AG04449 (cell line): ENCODE measurements around the gene CACNA1E.
"Not testable (repeated sequence)": the region's sequence is repeated elsewhere in the genome, so short reads cannot be mapped to it uniquely, and the experiment has no call there.

Experiments
- CTCF ChIA-PET: fragments of 350-600 bp; formaldehyde crosslinking; extraction: SDS; loops from one replicate; lab custom pipeline; 2021; ENCODE audit warnings: antibody characterized with exemption; lab: Yijun Ruan, JAX
- POLR2A ChIA-PET: fragments of 400-600, 350-600 bp; formaldehyde crosslinking; extraction: SDS; loops from one replicate; lab custom pipeline; 2020; ENCODE audit warnings: antibody characterized with exemption, inconsistent platforms; lab: Yijun Ruan, JAX
- DNase-seq: peaks from one replicate; pipeline ENCODE4 v3.0.0-alpha.2; 2010; ENCODE audit warnings: low read depth, low spot score
- H3K4me3 ChIP-seq: 2 replicates; pipeline ENCODE4 v1.5.1; 2011; ENCODE audit warnings: low read depth, mild to moderate bottlenecking, control low read depth, low read length
- CTCF ChIP-seq: IDR thresholded peaks from one replicate; pipeline ENCODE4 v1.5.1; 2011; ENCODE audit warnings: mild to moderate bottlenecking, moderate library complexity, low read length, control low read depth, inconsistent platforms; ENCODE audit not compliant: insufficient read depth; ENCODE audit errors: missing control alignments

Gene CACNA1E

DNA sequence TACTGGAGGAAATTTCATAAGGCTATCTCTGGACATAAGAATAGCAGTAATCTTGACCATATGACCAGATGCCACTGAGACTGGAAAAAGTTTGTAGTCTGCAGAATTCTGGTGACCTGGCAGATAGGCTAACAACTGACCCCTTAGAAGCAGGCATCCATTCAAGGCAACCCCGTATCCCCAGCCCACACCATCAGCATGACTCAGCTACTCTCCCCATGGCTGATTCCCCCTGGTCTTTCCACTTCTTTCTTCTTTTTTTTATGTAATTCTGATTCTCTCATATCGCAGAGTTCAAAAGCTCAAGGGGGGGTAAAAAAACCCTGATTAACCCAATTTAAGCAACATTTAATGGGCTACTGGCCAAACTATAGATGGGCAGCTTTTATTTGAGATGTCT, 335.1 kb downstream of the CACNA1E start:
- no peak overlapping the region for H3K4me3 ChIP-seq
- no peak for TF ChIP-seq CTCF
- ChIA-PET POLR2A (no interaction called here), CTCF (no interaction called here)
- no peak for DNase-seq

- POLR2A ChIA-PET, result no interaction called here
- CTCF ChIA-PET, result no interaction called here
- no peak overlapping the region for H3K4me3 ChIP-seq
- TF ChIP-seq CTCF, result no peak
- no peak for DNase-seq
Observed at GRCh38 chr1:181818943-181819342, 335.6 kb downstream of the CACNA1E start.

- DNase-seq, result no peak
- ChIA-PET POLR2A (no interaction called here), CTCF (no interaction called here)
- H3K4me3 ChIP-seq, result no peak overlapping the region
- TF ChIP-seq CTCF, result no peak
Observed at GRCh38 chr1:181821701-181822100, 338.4 kb downstream of the CACNA1E start.

GRCh38 chr1:181832173-181832880, 349.0 kb downstream of the CACNA1E start:
- DNase-seq, POLR2A ChIA-PET, H3K4me3 ChIP-seq, CTCF ChIA-PET: not testable (repeated sequence)

DNA sequence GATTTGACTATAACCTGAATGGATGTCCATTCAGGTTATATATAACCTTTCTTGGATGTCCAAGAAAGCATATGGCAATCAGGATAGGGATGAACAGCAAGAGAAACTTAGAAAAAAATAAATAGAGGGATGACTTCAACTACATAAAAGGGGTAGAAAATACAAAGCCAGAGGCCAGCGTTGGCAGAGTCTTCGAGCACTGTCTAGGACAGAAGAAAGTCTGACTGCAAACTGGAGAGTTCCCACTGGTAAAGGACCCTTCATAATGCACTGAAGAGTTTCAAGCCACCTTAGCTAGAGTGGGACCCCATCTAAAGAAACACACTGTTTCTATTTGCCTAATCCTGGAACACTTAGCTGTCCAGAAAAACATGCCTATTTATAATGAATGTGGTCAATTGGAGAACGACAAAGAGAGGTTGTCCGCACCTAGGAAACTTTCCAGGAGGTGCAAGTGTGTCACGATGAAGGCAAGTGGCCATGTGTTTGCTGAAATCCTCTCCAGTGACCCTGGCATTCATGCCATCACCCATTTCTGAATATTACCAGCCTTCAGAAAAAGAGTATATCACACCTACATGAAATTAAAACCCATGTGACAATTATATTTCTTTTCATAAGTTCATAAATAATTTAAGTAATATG, 362.8 kb downstream of the CACNA1E start:
- no peak overlapping the region for H3K4me3 ChIP-seq
- ChIA-PET POLR2A (no interaction called here), CTCF (no interaction called here)
- no peak for TF ChIP-seq CTCF
- DNase-seq, result no peak

GRCh38 chr1:181846681-181847080, 363.4 kb downstream of the CACNA1E start:
- H3K4me3 ChIP-seq, result no peak overlapping the region
- ChIA-PET CTCF (no interaction called here), POLR2A (no interaction called here)
- no peak for DNase-seq
- TF ChIP-seq CTCF, result no peak
